Retinal pigment epithelial cell (primary cell): ENCODE data around the gene FAM32A.

Experiments
- DNase-seq: peaks from one replicate; pipeline ENCODE4 v3.0.0-alpha.2; 2010; ENCODE audit warnings: low read depth
- H3K4me3 ChIP-seq: 2 replicates; pipeline ENCODE4 v1.5.1; 2011; ENCODE audit warnings: mild to moderate bottlenecking, low read length, control low read depth, moderate library complexity
- TF ChIP-seq, protein P1 (sequence below): conservative IDR thresholded peaks from 2 replicates; pipeline ENCODE4 v1.5.1; 2011; ENCODE audit warnings: low read depth, low read length, control low read depth, inconsistent platforms

Gene FAM32A

DNA sequence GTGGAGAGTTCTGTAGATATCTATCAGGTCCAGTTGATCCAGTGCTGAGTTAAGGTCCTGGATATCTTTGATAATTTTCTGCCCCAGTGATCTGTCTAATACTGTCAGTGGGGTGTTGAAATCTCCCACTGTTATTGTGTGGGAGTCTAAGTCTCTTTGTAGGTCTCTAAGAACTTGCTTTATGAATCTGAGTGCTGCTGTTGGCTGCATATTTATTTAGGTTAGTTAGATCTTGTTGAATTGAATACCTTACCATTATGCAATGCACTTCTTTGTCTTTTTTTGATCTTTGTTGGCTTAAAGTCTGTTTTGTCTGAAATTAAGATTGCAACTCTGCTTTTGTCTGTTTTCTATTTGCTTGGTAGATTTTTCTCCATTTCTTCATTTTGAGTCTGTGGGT, 27.9 kb downstream of the FAM32A start:
- H3K4me3 ChIP-seq, result no peak overlapping the region
- TF ChIP-seq, protein P1, sequence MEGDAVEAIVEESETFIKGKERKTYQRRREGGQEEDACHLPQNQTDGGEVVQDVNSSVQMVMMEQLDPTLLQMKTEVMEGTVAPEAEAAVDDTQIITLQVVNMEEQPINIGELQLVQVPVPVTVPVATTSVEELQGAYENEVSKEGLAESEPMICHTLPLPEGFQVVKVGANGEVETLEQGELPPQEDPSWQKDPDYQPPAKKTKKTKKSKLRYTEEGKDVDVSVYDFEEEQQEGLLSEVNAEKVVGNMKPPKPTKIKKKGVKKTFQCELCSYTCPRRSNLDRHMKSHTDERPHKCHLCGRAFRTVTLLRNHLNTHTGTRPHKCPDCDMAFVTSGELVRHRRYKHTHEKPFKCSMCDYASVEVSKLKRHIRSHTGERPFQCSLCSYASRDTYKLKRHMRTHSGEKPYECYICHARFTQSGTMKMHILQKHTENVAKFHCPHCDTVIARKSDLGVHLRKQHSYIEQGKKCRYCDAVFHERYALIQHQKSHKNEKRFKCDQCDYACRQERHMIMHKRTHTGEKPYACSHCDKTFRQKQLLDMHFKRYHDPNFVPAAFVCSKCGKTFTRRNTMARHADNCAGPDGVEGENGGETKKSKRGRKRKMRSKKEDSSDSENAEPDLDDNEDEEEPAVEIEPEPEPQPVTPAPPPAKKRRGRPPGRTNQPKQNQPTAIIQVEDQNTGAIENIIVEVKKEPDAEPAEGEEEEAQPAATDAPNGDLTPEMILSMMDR, result no peak
- DNase-seq, result no peak

DNA sequence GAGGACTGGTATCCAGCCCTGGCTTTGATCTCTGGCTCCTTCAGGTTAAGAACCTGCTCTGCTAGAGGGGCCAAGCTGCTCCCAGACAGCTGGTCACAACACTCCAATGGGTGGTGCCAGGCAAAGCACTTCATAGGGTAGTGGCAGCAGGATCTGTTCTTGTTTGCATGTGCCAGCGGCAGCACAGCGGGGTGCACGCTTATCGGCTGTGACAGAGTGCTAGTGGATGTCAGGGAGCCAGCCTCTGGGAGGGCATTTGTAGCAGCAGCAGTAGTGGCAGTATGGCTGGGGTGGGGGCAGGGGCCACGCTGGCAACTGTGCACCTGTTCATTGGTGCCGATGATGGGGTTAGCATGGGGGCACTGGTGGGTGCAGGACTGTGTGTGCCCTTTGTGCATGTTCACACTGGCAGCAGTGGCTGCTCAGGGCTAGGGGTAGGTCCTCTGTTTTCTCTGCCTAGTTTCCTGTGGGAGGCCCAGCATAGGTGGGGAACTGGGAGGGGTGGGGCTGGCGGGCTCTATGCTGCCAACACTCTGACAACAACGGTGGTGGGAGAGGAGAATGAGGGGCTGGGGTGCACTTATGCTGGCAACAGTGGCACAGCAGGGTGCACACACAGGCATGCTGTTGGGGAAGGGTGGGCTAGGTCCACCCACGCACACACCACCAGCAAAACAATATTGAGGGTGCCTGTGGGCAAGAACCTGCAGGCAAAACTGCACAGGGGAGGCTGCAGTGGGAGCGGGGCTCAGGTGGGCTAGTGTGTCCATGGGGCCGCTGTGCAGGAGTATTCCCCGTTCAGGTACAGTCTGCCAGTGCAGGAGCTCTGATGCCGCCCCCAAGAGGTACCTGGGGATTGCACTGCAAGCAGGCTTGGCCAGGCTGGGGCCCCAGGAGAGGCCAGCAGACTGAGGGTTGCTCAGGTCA, 31.8 kb downstream of the FAM32A start:
- no peak for DNase-seq
- TF ChIP-seq, protein P1, result no peak
- H3K4me3 ChIP-seq, result no peak overlapping the region

DNA sequence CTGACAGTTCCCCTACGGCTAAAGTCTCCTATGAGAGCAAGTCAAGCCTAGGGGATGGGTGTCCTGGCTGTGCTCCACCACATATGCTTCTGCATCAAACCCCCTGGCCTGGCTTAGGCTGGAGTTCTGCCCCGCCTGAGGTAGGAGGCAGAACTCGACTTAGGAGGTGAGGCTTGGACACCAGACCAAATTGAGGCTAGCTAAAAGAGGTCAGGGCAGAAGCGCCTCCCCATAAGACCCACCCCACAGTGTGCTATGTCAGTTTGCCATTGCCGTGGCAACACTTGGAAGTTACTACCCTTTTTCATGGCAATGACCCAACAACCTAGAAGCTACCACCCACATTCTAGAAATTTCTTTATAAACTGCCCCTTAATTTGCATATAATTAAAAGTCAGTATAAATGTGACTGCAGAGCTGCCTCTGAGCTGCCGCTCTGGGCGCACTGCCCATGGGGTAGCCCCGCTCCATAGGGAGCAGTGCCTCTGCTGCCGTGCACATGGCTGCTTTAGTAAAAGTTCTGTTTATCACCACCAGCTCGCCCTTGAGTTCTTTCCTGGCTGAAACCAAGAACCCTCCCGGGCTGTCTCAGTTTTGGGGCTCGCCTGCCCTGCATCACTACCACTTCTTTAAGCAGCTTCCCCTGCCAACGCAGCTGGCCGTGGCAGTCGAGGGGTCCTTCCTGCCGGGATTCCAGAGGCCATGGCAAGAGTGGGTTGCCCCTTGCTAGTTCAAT, 32.7 kb downstream of the FAM32A start:
- H3K4me3 ChIP-seq, result no peak overlapping the region
- no peak for DNase-seq
- TF ChIP-seq, protein P1, result no peak

DNA sequence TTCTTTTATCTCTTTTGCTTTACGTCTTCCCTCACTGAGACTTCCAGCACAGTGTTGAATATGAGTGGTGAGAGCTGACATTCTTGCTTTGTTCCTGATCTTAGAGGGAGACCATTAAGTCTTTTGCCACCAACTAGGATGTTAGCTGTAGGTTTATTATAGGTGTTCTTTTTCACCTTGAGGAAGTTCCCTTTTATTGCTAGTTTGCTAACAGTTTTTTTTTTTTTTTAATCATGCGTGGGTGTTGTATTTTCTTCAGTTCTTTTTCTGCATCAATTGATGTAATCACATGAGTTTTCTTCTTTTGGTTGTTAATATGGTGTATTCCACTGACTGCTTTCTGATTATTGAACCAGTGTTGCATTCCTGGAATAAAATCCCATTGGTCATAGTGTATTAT, 33.6 kb downstream of the FAM32A start:
- no peak overlapping the region for H3K4me3 ChIP-seq
- DNase-seq, result no peak
- TF ChIP-seq, protein P1, result no peak

DNA sequence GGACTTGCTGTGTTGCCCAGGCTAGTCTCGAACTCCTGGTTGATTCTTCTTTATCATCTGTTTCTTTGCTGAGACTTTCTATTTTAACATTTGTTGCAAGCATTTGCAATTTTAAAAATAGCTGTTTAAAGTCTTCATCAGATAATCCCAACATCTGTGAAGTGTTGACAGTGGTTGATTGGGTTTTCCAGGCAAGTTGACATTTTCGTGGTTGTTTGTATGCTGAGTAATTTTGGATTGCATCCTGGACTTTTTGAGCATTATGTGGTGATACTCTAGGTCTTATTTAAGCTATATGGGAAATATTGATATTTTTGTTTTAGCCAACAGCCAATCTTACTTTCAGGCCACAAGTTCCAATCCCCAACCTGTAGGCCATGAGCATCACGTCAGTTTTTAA, 37.6 kb downstream of the FAM32A start:
- TF ChIP-seq, protein P1, result no peak
- no peak for DNase-seq
- no peak overlapping the region for H3K4me3 ChIP-seq

DNA sequence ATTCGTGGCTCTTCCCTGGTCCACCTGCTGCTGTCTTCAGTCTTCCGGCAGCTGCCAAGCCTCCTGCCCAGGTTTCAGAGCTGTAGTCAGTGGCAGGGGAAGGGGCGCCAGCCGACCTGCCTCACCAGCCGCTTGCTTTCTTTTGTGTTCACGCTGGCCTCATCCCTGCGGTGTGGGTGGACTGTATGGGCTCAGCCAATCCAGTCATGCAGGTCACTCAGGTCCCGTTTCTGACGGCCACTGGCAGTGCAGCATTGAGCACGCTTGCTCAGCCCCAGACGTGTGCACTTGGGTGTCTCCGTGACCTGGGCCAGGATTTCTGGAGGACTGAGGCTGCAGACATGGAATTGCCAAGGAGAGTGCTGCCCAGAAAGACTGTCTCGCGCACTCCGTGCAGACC, 38.5 kb downstream of the FAM32A start:
- TF ChIP-seq, protein P1, result no peak
- H3K4me3 ChIP-seq, result no peak overlapping the region

More for the DNA sequence above, 38.5 kb downstream of the FAM32A start:
- DNase-seq, result no peak
